ENCODE data around the gene MYBPC3. TPM values are rescaled to one million over a fixed set of nuclear protein-coding genes. Genes with fewer than 3 reads are reported as not detected.

The MYBPC3 gene
- not detected in 2 replicates for total RNA-seq

GRCh38 chr11:47352556-47352955 lies at the start of gene MYBPC3:
Gene MYBPC3 (minus strand): TSS chr11:47352702. CDS start chr11:47352647, 55 bp downstream.

GRCh38 chr11:47378010-47378835 lies 25.7 kb upstream of the MYBPC3 start, which contains the start of gene SPI1:
Gene SPI1 (minus strand): TSS chr11:47378547. CDS start chr11:47378353, 194 bp downstream.

Other genes starting within 250 kb of the MYBPC3 start
- 114 TPM in 2 replicates for gene ARFGAP2, start 175.8 kb downstream of the MYBPC3 start, total RNA-seq
- 23.6 and 37.8 TPM in 2 replicates for gene PACSIN3, start 166.3 kb downstream of the MYBPC3 start, total RNA-seq
- gene DDB2, start 137.7 kb downstream of the MYBPC3 start, total RNA-seq: 28.2 and 43.7 TPM in 2 replicates
- gene ACP2, start 103.9 kb downstream of the MYBPC3 start, total RNA-seq: 24.2 and 25.3 TPM in 2 replicates
- 13.2 and 19.6 TPM in 2 replicates for gene NR1H3, start 94.7 kb downstream of the MYBPC3 start, total RNA-seq
- gene MADD, start 82.6 kb downstream of the MYBPC3 start, total RNA-seq: 10.1 and 15.7 TPM in 2 replicates
- gene SPI1, start 25.8 kb upstream of the MYBPC3 start, total RNA-seq: not detected in 2 replicates
- 65.6 and 84.8 TPM in 2 replicates for gene SLC39A13, start 55.9 kb upstream of the MYBPC3 start, total RNA-seq
- gene PSMC3, start 73.7 kb upstream of the MYBPC3 start, total RNA-seq: 98.1 and 287 TPM in 2 replicates
- under 0.01 and 0.19 TPM in 2 replicates for gene RAPSN, start 96.4 kb upstream of the MYBPC3 start, total RNA-seq
- gene CELF1, start 200.4 kb upstream of the MYBPC3 start, total RNA-seq: 47.6 and 107 TPM in 2 replicates
- 78.8 and 90.8 TPM in 2 replicates for gene PTPMT1, start 212.9 kb upstream of the MYBPC3 start, total RNA-seq
- 23.7 and 24.2 TPM in 2 replicates for gene KBTBD4, start 226.3 kb upstream of the MYBPC3 start, total RNA-seq
- gene NDUFS3, start 226.4 kb upstream of the MYBPC3 start, total RNA-seq: 54.1 and 112 TPM in 2 replicates
- not detected in 2 replicates for gene FAM180B, start 234.0 kb upstream of the MYBPC3 start, total RNA-seq
- gene C1QTNF4, start 241.7 kb upstream of the MYBPC3 start, total RNA-seq: under 0.01 TPM in 1 of 2 replicates, not detected in the other

All from regular cardiac myocyte (primary cell).